HG03457 (cell line): ENCODE data around the gene NKAIN2.
"Not testable (repeated sequence)": the region's sequence is repeated elsewhere in the genome, so short reads cannot be mapped to it uniquely, and the experiment has no call there.

Experiments used
- ATAC-seq: cut with Tn5 transposase; IDR thresholded peaks from one replicate; pipeline ENCODE4 v1.9.1; 2021; ENCODE audit warnings: moderate number of reproducible peaks; ENCODE audit not compliant: unreplicated experiment

Gene NKAIN2

DNA sequence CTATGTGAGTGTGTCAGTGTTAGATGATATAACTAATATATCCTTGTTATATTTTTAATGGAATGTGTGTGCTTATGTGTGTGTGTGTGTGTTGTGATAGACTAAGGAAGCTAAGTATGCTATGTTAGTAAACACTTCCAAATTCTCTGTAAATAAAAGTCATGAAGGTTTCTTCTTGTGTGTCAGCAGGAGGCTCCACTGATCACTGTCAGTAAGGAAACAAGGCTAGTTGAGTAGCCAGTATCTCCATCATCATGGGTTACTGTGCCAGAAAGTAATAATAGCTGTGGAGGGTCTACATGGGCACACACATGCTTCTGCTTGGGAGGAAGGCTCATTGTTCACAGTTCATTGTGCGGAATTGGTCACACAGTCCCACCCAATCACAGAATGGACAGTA, 855.8 kb downstream of the NKAIN2 start:
- ATAC-seq, result no peak

DNA sequence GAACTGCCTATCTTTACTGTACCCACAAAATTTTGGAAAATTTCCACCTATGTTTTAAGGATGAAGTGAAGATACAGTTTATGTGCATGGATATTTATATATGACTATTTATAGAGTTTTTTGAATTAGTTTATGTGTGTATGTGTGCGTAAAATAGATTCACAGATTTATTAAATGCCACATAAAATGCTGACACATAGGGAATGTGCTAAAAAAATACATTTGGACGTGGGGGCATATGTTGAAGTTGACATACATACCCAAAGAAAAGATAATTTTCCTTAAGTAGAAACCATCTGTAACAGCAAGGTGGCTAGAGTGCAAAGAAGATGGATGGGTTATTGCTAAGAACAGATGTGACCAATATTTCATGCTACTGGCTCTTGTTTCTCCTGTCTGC, 856.5 kb downstream of the NKAIN2 start:
- no peak for ATAC-seq

DNA sequence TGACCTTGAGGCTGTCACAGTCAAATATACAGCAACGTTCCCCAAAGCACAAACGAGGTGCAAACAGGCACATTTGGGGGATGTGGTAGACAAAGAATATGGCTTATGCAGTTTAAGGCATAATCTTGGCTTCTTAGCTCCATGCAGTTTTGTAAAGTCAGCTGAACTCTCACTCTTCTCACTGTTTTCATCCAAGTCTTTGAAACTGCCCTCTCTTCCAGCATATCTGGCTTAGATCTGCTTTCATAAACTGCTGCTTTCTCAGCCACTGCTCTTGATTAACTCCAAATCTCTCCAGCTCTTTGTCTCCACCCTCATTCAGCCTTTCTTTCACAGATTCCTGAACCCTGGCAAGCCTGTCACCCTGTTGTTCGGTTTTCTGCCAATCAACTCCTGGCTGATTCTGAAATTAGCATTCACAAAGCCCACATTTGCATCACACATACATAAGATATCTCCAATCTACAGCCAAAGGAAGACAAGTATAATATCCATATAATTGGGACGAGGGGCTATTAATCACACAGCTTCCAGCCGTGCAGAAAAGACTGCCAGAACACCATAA, 857.5 kb downstream of the NKAIN2 start:
- no peak for ATAC-seq

DNA sequence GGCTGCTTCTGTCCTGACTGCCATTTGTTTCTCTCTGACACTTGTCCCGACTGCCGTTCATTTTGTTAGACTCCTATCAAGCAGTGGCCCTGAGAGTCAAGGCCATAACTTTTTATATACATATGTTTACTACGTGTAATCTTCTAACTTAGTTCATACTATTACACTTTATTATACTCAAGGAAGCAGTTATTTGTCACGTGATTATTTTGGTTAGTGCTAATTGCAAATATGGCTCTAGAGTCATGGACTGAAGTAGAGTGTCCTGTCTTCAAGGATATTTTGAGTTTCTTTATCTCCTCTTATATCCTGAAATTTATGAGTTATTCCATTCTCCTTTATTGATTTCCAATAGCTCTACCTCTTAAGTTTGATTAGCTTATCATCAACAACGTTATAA, 864.4 kb downstream of the NKAIN2 start:
- no peak for ATAC-seq

DNA sequence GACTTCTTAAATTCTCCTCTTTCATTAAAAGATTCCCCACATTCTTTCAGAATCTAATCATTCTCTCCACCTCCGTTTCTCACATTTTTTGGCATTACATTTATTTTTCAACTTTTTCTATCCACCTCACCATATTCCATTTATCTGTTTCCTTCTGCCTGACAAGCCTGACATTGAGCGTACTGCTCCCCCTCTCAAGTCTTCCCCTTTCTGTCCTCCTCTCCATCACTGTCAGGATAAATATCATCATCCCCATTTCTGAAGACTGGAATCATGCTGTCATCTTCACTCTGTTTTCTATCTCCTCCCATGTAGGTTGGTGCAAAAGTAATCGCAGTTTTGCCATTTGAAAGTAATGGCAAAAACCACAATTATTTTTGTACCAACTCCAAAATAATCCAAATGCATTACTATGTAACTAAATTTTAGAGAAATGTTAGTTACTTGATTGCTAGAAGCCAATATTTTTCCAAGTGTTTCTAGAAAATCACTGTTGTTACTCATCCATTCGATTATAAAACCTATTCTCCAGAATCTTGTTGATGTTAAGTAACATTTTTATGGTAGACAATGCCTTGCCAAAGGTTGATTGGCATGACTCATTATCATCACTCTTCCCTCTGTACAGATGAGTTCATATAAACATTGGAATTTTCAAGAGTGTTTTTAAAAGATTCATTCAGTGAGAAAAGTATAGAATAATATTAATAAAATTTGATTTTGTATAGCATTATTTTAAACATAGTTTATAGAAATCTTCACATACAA, 866.2 kb downstream of the NKAIN2 start:
- no peak for ATAC-seq

DNA sequence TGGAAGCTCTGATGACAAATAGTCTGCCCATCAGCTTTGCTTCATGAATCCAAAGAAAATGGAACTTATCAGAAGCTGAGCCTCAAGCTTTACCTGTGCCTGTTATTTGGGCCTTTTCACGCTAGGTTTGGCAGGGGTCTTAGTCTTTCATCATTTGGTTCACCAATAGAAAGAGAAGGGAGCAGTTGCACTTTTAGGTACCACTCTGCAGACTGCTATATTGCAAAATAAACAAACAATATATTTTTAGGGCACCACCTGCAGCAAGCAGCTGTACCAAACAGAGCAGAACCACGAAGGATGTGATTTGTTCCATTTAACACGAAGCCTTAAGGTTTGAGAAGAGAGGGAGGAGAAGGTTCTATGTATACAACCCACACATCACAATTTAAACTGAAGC, 867.1 kb downstream of the NKAIN2 start:
- no peak for ATAC-seq

DNA sequence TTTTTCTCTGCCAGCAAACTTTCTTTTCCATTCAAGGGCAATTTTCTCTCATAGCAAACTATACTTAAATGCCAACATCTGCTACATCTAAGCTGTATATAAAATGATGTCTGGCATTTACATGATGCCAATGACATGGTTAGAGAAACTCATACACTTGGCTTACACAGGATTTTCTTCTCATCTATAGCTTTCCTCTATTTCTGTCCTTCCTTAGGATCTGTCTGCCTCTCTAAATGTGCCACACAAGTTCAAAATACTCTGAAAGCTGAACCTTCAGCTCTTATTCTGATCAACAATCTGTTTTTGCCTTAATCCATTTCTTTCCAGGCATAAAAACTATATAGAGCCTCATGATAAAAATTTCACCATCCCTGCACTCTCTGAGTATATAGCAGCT, 867.7 kb downstream of the NKAIN2 start:
- ATAC-seq, result no peak

DNA sequence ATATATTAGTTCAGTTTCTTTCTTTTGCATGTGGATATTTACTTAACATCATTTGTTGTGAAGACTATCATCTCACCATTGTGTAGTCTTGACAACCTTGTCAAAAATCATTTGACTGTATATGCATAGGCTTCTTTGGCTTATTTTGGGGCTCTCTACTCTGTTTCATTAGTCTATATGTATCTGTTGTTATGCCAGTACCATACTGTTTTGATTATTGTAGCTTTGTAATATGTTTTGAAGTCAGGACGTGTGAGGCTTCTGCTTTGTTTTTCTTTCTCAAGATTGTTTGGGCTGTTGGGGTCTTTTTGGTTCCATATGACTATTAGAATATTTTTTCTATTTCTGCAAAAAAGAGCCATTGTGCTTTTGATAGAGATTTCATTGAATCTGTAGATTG, 870.4 kb downstream of the NKAIN2 start:
- no peak for ATAC-seq

DNA sequence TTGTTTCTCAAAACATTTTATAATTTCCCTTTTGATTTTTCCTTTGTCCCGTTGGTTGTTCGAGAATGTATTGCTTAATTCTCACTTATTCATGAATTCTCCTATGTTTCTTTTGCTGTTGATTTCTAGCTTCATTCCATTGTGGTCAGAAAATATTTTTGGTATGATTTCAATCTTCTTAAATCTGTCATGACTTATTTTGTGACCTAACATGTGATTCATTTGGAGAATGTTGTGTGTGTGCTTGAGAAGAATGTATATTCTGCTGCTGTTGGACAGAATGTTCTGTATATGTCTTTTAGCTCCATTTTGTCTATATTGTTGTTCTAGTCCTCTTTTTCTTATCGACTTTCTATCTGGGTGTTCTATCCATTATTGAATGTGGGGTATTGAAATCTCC, 872.4 kb downstream of the NKAIN2 start:
- ATAC-seq, result no peak

DNA sequence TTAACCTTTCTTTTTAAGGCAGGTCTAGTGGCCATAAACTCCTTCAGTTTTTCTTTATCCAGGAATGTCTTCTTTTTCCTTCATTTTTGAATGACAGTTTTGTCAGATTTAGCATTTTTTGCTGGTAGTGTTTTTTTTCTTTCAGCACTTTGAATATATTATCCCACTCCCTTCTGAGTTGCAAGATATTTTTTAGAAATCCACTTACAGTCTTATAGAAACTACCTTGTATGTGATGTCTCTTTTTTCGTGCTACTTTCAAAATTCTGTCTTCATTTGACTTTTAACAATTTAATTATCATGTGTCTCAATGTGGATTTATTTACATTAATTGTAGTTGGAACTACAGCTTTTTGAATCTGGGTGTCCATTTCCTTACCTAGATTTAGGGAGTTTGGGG, 874.2 kb downstream of the NKAIN2 start:
- ATAC-seq, result no peak

DNA sequence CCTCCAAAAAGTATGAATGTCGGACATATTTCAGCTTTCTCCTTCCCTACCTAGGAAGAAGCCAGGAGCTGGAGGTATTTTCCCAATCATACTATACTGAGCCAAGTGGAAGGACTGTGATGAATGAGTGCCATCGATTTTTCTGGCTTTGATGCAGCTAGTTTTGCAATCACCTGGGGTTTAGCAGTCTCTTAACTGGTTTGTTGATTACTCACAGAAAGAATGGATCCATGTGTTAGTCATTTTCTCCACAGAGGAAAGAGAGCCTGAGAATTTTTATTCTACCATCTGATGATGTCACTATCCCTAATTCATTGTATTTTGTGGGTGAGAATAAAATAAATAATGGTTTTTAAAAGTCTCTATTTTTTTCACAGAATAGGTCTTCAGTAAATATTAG, 875.7 kb downstream of the NKAIN2 start:
- no peak for ATAC-seq

DNA sequence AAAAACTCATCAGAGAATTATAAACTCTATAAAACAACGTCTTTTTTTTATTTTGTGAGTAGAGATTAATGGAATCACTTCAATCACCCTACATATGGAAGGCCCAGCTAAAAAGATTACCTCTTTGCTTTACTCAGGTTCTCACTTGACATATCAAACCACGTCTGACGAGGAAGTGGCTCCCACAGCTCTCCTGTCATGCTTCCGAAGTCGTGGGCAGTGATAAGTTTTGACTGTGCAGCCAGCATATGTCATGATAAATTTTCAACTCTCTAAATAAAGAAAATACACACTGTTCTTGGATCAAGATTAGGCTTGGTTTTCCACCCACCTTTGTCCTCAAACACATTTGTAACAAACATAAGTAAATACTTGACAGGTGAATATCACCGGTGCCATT, 879.1 kb downstream of the NKAIN2 start:
- no peak for ATAC-seq

DNA sequence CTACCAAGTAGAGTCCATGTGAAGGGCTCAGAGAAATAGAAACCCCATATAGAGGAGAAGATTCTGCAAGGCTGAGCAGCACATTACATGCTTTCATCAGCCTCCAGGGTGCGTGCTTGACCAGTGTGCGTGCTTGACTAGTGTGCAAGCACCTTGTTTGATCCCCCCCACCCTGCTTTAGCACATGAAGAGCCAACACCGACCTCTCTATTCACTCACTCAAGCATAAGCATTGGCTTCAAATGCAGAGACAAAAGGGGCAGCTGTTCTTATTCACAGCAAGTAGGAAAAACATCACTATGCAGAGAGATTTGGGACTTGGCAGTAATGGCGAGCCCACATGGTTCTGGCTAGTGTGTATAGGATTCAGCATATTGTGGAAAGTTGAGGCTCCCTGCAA, 879.8 kb downstream of the NKAIN2 start:
- ATAC-seq, result no peak

DNA sequence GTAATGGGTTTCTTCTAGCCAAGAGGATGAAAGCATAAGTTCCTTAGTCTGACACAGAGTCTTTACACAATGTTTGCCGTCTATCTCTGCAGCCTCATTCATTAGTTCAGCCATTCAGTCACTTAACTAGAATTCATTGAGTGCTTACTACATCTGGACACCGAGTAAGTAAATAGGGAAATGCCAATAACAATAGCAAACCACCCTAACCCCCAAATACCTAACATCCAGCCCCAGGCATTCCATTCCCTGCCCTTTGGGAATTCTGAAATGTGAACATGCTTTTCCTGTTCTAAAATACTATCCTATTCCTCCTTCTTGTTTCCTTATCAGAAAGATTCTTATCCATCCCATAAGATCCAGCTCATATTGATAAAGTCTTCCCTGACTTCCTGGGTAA, 881.0 kb downstream of the NKAIN2 start:
- no peak for ATAC-seq

DNA sequence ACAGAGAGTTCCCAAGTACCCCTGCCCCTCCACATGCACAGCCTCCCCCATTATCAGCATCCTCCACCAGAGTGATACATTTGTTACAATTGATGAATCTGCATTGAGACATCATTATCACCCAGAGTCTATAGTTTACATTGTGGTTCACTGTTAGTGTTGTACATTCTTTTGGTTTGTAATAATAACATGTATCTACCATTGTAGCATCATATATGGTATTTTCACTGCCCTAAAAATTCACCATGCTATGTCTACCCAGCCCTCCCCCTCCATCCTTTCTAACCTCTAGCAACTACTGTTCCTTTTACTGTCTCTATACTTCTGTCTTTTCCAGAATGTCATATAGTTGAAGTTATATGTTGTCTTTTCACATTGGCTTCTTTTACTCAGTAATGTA, 884.7 kb downstream of the NKAIN2 start:
- ATAC-seq, result no peak

DNA sequence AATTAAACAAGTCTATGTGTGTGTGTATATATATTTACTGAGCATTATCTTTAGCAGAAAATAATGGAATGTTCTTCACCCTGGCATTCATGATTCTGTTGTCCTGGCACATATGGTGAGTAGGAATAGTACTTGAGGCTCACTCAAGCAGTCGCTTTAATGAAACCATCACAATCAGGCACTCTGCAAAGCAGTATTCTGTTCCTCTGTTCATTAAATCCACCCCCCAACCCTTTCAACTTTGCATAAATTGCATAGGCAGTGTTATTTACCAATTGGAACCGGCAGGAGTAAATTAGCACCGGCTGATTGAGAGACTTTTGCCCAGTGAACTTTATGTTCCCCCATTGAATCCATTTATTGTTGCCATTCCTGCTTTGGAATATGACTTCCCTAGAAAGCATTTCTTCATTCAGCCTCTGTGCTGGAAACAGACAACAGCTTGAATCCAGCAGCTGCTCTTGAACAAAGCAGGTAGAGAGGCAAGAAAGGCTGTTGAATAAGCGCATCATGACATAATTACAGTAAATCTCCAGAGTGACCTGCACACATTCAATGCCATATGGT, 890.6 kb downstream of the NKAIN2 start:
- ATAC-seq, result no peak

DNA sequence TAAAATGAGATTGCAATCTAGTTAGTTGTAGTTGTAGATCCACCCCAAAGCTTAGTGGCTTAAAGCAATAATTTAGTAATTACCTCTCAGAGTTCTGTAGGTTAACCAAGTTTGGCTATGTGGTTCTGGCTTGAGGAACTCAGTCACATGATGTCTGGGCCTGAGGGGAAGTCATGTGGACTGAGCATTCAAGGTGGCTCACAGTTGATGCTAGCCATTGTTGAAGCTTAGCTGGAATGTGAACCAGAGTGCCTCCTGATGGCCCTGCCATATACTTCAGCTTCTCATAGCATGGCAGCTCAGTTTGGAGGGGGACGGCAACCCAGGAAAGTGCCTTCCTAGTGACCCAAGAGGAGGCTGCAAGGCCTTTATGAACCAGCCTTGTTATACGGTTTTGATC, 895.4 kb downstream of the NKAIN2 start:
- no peak for ATAC-seq

DNA sequence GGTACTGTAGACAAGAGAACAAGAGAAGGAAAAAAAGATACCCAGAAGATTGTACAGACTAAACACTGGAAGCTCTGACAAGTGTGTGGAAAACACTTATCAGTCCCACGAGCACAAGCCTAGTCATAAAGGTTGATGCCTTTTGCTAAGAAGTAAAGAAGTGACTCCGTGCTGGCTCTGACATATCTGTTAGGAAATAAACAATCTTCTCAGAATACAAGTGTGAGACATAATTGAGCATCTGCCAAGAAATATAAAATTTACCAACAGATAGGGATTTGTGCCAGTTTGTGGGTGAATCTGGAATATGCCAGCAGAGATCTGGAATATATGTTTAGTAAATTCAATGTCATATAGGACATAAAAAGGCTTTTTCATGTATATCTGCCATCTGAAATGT, 899.9 kb downstream of the NKAIN2 start:
- no peak for ATAC-seq

DNA sequence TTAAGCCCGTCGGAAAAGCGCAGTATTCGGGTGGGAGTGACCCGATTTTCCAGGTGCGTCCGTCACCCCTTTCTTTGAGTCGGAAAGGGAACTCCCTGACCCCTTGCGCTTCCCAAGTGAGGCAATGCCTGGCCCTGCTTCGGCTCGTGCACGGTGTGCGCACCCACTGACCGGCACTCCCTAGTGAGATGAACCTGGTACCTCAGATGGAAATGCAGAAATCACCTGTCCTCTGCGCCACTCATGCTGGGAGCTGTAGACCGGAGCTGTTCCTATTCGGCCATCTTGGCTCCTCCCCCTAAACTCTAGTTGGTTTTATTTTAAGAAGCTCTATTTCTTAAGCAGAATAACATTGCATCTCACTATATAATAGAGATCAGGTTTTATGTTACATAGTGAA, 908.9 kb downstream of the NKAIN2 start:
- ATAC-seq, result not testable (repeated sequence)

DNA sequence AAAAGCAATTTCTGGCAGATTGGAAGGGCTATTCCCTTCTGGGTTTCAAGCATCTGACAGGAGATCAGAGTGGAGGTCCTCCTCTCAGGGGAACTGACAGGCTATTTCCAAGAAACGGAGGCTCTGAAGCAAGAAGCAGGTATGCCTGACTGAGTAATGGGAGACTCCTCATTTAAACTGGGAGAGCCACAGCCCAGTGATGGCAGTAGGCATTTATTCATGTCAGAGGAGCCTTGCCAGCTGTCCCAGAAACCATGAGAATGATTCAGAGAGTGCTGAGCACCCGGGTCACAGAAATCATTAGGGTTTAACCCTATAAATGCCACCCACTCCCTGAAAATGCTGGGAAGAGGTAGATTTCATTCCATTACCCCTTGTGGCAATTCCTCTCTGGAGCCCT, 911.1 kb downstream of the NKAIN2 start:
- no peak for ATAC-seq

DNA sequence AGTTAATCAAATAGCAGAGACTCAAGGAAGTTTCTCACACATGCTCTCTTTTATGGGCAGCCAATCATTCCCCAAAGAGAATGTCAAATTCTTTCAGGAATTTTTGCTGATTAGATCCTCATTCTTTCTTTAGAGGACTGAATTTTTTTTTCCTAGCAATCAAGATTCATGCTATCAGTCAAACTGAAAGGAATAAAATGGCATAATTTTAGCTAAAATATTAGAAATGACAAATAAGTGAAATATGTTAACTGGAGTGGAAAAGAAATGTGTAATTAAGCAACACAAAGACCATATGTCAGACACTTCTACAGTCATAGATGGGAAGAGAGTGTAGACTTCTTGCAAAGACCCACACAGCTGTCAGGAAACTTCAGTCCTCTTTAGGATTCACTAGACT, 916.2 kb downstream of the NKAIN2 start:
- ATAC-seq, result no peak

DNA sequence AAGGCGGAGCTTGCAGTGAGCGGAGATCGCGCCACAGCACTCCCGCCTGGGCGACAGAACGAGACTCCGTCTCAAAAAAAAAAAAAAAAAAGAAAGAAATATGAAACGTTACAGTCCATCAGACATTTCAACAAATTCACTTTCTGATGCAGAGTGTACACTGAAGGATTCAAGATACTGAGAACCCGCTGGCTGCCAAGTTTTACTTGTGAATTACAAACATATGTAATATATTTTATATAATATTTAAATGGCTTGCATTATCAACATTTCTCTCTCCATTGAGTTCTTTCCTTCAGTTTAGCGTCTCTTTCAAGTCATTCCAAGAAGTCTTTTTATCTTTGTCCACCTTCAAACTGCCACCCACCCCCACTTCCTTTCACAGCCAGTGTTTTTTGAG, 917.7 kb downstream of the NKAIN2 start:
- no peak for ATAC-seq
